HG03442 (cell line): ENCODE measurements around the gene INCENP.
A peak's percentile ranks its signal among the peaks of the same experiment; 100 is the strongest.
"Not testable (repeated sequence)": the region's sequence is repeated elsewhere in the genome, so short reads cannot be mapped to it uniquely, and the experiment has no call there.

Experiments used
- ATAC-seq: cut with Tn5 transposase; IDR thresholded peaks from one replicate; pipeline ENCODE4 v1.9.1; 2021; ENCODE audit warnings: mild to moderate bottlenecking, moderate library complexity; ENCODE audit not compliant: unreplicated experiment

Gene INCENP

GRCh38 chr11:62123669-62124185 is at the start of gene INCENP:
Gene INCENP, plus strand, starts transcription at chr11:62124011. Its CDS starts 4,151 bp downstream, at chr11:62128162.
- ATAC-seq: peak; percentile 94

DNA sequence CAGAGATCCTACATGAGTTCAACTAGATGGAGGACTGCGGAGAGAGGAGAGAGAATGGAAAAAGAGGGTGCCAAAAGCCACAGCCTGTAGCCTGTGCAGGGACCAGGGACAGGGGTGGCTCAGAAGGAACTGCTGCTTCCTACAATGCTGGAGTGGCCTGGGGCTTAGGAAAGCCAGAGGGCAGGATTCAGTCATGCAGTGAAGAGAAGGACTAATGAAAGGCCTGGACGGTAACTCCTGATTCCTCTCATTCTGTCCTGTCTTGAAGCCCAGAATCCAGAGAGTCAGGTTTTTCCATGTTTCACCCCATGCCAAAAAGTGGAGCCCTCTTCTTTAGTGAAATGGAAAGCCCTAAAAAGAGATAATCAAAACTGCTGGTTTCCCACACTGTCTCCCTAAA is 48.4 kb upstream of the INCENP start:
- no peak for ATAC-seq

DNA sequence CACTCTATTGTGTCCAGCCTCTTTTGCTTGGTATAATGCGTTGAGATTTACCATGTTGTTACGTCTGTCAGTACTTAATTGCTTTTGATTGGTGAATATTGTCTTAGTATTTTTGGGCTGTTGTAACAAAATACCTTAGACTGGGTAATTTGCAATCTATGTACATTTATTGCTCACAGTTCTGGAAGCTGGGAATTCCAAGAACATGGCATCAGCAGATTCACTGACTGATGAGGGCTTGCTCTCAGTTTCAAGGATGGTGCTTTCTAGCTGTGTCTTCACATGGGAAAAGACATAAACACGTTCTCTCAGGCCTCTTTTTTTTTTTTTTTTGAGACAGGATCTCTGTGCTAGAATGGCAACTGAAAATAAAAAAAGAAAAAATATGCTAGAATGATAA is 46.7 kb upstream of the INCENP start:
- ATAC-seq: no peak

GRCh38 chr11:62081378-62082291 is 42.2 kb upstream of the INCENP start:
- ATAC-seq: no peak

- no peak for ATAC-seq
These were observed 41.5 kb upstream of the INCENP start for GRCh38 chr11:62082292-62082657.

DNA sequence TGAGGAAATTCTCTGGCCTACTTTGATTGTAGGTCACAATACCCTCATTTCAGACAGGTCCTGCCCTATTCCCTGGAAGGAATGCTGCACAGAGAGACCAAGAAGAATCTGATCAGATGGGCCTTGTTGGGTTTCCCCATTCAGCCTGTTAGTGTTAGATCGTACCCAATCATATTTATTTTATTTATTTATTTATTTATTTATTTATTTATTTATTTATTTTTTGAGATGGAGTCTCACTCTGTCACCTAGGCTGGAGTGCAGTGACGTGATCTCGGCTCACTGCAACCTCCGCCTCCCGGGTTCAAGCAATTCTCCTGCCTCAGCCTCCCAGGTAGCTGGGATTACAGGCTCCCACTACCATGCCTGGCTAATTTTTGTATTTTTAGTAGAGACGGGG is 39.0 kb upstream of the INCENP start:
- not testable (repeated sequence) for ATAC-seq

DNA sequence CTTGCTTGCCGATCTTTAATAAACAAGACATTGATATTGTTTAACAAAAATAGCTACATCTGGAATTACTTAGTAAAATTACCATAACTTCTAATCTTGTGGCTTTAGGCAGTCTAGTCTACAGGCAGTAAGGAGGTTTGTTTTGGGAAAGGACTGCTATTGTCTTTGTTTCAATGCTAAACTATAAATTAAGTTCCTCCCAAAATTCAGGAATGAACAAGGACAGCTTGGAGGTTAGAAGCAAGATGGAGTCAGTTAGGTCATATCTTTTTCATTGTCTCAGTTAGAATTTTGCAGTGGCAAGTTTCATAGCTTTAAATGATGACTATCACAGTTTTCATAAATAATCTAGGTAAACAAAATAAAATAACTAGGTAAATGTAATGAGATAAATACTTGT is 36.1 kb upstream of the INCENP start:
- ATAC-seq: no peak

- ATAC-seq: no peak
These were observed 35.4 kb upstream of the INCENP start for GRCh38 chr11:62088331-62088933.

DNA sequence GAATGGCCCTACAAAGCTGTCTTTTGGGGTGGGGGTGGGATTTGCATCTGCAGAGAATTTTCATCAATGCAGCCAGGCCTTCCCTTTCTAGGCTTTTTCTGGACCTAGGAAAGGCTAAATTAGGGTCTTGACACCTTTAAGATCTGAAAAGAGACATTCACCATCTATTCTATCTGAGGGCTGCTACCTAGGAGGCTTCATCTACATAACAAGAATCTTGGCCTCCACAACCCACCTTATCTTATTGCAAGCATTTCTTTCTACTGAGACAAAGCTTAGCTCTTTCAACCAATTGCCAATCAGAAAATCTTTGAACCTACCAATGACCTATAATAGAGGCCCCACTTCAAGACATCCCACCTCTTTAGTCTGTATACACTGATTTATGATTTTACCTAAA is 20.7 kb upstream of the INCENP start:
- no peak for ATAC-seq

- no peak for ATAC-seq
These were observed 19.8 kb upstream of the INCENP start for GRCh38 chr11:62103986-62104385.

DNA sequence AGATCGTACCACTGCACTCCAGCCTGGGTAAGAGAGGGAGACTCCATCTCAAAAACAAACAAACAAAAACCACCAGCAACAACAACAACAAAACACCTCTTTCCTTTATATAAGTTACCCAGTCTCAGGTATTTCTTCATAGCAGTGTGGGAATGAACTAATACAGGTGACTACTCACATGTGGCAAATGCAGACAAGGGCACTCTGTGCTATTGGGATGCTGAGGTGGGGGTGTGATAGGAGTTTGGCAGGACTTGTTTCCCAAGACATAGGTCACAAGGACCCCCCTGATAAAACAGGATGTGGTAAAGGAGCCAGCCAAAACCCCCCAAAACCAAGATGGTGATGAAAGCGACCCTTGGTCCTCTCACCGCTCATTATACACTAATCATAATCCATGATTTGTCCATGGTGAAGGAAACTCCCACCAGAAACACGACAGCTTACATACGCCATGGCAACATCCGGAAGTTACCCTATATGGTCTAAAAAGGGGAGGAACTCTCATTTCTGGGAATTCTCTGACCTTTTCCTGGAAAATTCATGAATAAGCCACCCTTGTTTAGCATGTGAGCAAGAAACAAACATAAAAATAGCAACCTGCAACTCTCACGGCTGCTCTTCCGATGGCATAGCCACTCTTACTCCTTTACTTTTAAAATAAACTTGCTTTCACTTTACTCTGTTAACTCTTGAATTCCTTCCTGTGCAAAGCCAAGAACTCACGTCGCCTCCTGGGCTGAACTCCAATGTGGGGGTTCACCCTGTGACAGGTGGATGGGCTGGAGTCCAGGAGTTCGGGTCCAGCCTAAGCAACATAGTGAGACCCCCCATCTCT is 18.8 kb upstream of the INCENP start:
- no peak for ATAC-seq

DNA sequence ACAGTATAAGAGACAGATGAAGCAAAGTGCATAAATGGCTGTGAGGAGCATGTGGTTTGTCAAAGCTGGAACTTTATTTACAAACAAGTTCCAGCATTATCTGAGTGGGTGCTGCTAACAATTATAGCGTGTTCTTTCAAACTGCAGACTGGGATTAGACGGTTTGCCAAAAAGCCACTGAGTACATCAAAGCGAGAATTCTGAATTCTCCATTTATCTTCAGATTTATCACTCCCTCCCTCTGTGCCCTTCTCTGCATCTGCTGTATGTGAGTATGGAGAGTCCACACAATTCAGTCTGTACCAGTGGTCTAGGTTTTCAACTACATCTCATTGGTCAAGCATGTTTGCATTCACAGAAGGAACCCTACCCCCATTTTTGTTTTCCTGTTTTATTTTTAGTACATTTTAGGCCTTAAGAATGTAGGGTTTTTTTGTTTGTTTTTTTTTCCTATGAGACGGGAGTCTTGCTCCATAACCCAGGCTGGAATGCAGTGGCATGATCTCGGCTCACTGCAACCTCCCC is 18.1 kb upstream of the INCENP start:
- no peak for ATAC-seq

GRCh38 chr11:62108017-62108750 is 15.6 kb upstream of the INCENP start:
- no peak for ATAC-seq

- ATAC-seq: no peak
These were observed 14.8 kb upstream of the INCENP start for GRCh38 chr11:62108971-62109404.

GRCh38 chr11:62115085-62115694 is 8.6 kb upstream of the INCENP start:
- no peak for ATAC-seq

- no peak for ATAC-seq
These were observed 7.4 kb upstream of the INCENP start for GRCh38 chr11:62116451-62116850.

DNA sequence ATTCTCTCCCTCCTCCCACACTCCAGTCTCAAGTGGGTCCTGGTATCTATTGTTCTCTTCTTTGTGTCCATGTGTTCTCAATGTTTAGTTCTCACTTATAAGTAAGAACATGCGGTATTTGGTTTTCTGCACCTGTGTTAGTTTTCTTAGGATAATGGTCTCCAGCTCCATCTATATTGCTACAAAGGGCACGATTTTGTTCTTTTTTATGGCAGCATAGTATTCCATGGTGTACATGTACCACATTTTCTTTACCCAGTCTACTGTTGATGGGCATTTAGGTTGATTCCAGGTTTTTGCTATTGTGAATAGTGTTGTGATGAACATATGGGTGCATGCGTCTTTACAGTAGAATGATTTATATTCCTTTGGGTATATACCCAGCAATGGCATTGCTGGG is 4.2 kb upstream of the INCENP start:
- ATAC-seq: no peak

- ATAC-seq: no peak
These were observed 3.8 kb upstream of the INCENP start for GRCh38 chr11:62120001-62120400.

DNA sequence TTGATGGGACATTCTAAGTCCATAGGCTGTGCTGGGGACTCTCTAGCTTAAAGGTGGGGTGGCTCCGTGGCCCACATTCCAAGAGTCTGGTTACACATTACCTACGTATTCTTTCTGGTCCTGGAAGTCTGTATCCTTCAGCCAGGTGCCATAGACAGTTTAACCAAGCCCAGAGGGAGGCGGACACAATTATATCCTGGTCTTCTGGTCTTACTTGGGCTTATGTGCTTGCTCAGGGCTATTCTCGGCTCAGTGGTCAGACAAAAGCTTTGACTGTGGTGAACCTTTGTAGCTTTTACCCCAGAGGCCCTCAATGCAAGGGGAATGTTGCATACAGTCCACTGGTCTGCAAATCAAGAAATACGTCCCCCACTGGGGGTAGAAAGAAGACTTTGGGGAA is 3.4 kb upstream of the INCENP start:
- no peak for ATAC-seq

DNA sequence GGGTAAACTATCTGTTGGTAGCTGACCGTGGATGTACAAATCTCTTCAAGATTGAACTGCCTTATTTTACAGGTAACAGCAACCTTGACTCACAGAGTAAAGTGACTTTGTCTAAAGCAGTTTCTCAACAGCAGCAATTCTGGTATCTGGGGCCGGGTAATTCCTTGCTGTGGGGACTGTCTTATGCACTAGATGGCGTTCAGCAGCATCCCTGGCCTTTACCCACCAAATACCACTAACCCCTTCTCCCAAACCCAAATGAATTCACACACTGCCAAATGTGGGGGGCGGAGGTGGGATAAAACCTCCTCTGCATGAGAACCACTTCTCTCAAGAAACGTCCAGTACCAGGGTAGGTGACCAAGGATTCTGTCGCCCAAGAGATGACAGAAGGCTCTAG is 1.7 kb upstream of the INCENP start:
- ATAC-seq: no peak
